HL-60/S4 treated with phorbol 12-myristate 13-acetate at 8.2 ng/mL for 4 days and 3 days (cell line): ENCODE measurements around the gene ADGRA1.
"Not testable (repeated sequence)": the region's sequence is repeated elsewhere in the genome, so short reads cannot be mapped to it uniquely, and the experiment has no call there.

Experiments used
- in situ Hi-C: fragments of 300-500 bp; cut with MboI; formaldehyde crosslinking; loops from 2 replicates; pipeline ENCODE4 v1.15.0; 2022; ENCODE audit warnings: low sequenced_read_pairs

Gene ADGRA1

GRCh38 chr10:133174689-133175263 lies 87.1 kb downstream of the ADGRA1 start:
- in situ Hi-C loops, result no loop called here

GRCh38 chr10:133175624-133176023 lies 87.9 kb downstream of the ADGRA1 start:
- in situ Hi-C loops, result not testable (repeated sequence)

DNA sequence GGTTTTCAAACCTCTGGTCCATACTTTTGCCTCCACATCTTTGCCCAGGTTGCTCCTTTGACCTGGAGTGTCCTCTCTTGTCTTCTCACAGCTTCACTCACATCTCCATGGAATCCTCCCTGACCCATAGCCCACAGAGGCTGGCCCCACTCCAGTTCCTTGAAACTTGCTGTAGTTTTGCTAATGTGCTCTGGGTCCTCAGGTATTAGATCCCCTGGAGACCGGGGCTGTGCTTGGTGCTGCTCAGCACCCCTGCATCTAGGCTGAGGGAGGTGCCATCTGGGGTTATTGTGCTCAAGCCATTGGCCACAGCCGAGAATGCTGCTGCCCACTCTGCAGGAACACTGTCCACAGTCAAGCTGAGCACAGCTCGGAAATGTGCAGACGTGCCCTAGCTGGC lies 88.8 kb downstream of the ADGRA1 start:
- in situ Hi-C loops, result no loop called here

DNA sequence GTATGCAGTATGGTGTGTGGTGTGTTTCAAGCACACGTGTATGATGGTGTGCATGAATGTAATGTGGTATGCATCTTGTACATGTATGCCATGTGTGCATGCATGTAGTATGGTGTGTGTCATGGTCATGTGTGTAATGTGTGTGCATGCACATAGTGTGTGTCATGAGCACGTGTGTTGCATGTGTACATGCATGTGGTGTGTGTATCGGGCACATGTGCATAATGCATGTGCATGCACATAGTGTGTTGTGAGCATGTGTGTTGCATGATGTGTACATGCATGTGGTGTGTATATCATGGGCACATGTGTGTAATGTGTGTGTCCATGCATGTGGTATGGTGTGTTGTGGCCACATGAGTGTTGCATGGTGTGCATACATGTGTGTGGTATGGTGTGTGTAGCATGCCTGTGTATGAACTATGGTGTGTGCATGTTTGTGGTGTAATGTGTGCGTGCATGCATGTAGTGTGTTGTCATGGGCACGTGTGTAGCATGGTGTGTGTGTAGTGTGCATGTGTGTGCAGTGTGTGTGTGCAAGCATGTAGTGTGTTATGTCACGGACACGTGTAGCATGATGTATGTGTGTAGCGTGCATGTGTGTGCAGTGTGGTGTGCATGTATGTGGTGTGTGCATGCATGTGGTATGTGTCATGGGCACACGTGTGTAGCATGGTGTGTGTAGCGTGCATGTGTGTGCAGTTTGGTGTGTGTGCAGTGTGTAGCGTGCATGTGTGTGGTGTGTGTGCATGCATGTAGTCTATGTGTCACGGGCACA lies 89.8 kb downstream of the ADGRA1 start:
- in situ Hi-C loops, result no loop called here

GRCh38 chr10:133178357-133179127 lies 90.8 kb downstream of the ADGRA1 start:
- in situ Hi-C loops, result no loop called here

DNA sequence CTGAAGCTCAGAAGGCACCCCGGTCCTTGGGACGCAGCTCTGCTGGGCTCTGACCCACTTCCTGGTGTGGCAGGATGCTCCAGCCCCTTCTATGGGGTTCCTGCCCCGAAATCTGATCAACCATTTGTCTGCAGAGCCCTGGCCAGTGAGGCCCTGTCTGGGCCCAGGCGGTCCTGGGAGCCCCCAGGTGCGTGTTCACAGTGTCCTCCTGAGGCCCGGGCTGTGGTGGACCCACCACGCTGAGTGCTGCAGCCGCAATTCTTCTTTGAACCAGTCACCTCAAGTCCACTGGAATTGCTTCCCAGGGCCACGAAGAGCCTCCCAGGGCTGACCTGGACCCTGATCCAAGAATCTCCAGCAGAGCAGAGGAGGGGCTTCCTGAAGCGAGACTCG lies 91.4 kb downstream of the ADGRA1 start:
- in situ Hi-C loops, result no loop called here

GRCh38 chr10:133179651-133180050 lies 91.9 kb downstream of the ADGRA1 start:
- in situ Hi-C loops, result no loop called here

- in situ Hi-C loops, result no loop called here
Observed at GRCh38 chr10:133180192-133180964, 92.7 kb downstream of the ADGRA1 start.

- in situ Hi-C loops, result no loop called here
Observed at GRCh38 chr10:133180965-133181639, 93.4 kb downstream of the ADGRA1 start.
